IMR-90 (cell line): Measurements from ENCODE around the gene RFTN2. TPM values are rescaled to one million over a fixed set of nuclear protein-coding genes. Genes with fewer than 3 reads are reported as not detected.

Experiments
- ATAC-seq: fragments of 200-7000 bp; cut with Tn5 transposase; 2 replicates; pipeline ENCODE4 v1.9.1; 2020; ENCODE audit warnings: low read depth, mild to moderate bottlenecking, moderate library complexity
- BruUV-seq: library from RNA; stranded (reverse); fragments of 400-500 nt; replicated peaks from 2 replicates; lab custom pipeline; 2021; lab: Mats Ljungman, UMichigan
- CTCF ChIA-PET: fragments of 300-600 bp; formaldehyde crosslinking; extraction: SDS; loops from one replicate; lab custom pipeline; 2021; ENCODE audit warnings: antibody characterized with exemption; lab: Yijun Ruan, JAX
- POLR2A ChIA-PET: fragments of 300-600 bp; sonication (Branson Sonifier 250); formaldehyde crosslinking; loops from one replicate; lab custom pipeline; 2022; ENCODE audit warnings: antibody characterized with exemption; ENCODE audit not compliant: unreplicated experiment; lab: Charles Lee
- DNase-seq: peaks from one replicate; pipeline ENCODE4 v3.0.0; 2013
- H2AFZ ChIP-seq: replicated peaks from 2 replicates; pipeline ENCODE3; 2013; ENCODE audit warnings: low read length, mild to moderate bottlenecking; ENCODE audit not compliant: poor library complexity
- H2AK5ac ChIP-seq: 2 replicates; pipeline ENCODE4 v1.6.1; 2013; ENCODE audit warnings: low read depth, low read length, inconsistent platforms
- H2AK9ac ChIP-seq: replicated peaks from 2 replicates; pipeline ENCODE3; 2013; ENCODE audit warnings: mild to moderate bottlenecking, low read depth, low read length, moderate library complexity; ENCODE audit not compliant: poor library complexity
- H2BK120ac ChIP-seq: 2 replicates; pipeline ENCODE4 v1.6.1; 2013; ENCODE audit warnings: low read depth, low read length, inconsistent platforms
- H2BK15ac ChIP-seq: 3 replicates; pipeline ENCODE4 v1.6.1; 2013; ENCODE audit warnings: low read depth, low read length, inconsistent platforms
- H2BK20ac ChIP-seq: 2 replicates; pipeline ENCODE4 v1.6.1; 2013; ENCODE audit warnings: low read depth, mild to moderate bottlenecking, inconsistent platforms, low read length, moderate library complexity
- H2BK5ac ChIP-seq: 2 replicates; pipeline ENCODE4 v1.6.1; 2013; ENCODE audit warnings: mild to moderate bottlenecking, low read depth, low read length, inconsistent platforms; ENCODE audit not compliant: poor library complexity, severe bottlenecking
- H3K14ac ChIP-seq: replicated peaks from 2 replicates; pipeline ENCODE4 v1.6.1; 2013; ENCODE audit warnings: low read depth, low read length, inconsistent platforms
- H3K18ac ChIP-seq: 2 replicates; pipeline ENCODE4 v1.6.1; 2013; ENCODE audit warnings: low read depth, low read length, control low read depth
- H3K23ac ChIP-seq: 2 replicates; pipeline ENCODE4 v1.6.1; 2013; ENCODE audit warnings: low read depth, low read length, inconsistent platforms
- H3K27ac ChIP-seq: 2 replicates; pipeline ENCODE4 v1.5.1; 2013; ENCODE audit warnings: mild to moderate bottlenecking, control low read depth, low read length; ENCODE audit not compliant: insufficient read depth
- H3K27me3 ChIP-seq: 2 replicates; pipeline ENCODE4 v1.6.1; 2013; ENCODE audit warnings: low read length; ENCODE audit not compliant: control insufficient read depth, insufficient read depth
- H3K36me3 ChIP-seq: 2 replicates; pipeline ENCODE4 v1.6.1; 2013; ENCODE audit warnings: low read length, mixed read lengths; ENCODE audit not compliant: control insufficient read depth, insufficient read depth
- H3K4ac ChIP-seq: 2 replicates; pipeline ENCODE4 v1.6.1; 2013; ENCODE audit warnings: low read depth, low read length, inconsistent platforms
- H3K4me1 ChIP-seq: 2 replicates; pipeline ENCODE4 v1.6.1; 2013; ENCODE audit warnings: low read length, mixed read lengths; ENCODE audit not compliant: control insufficient read depth, insufficient read depth
- H3K4me2 ChIP-seq: 2 replicates; pipeline ENCODE4 v1.6.1; 2013; ENCODE audit warnings: low read depth, mild to moderate bottlenecking, control low read depth, low read length, moderate library complexity
- H3K4me3 ChIP-seq: 2 replicates; pipeline ENCODE4 v1.5.1; 2013; ENCODE audit warnings: low read depth, mild to moderate bottlenecking, control low read depth, low read length, moderate library complexity; ENCODE audit not compliant: insufficient read depth
- H3K56ac ChIP-seq: 2 replicates; pipeline ENCODE4 v1.6.1; 2013; ENCODE audit warnings: low read length, inconsistent platforms; ENCODE audit not compliant: insufficient read depth; ENCODE audit errors: extremely low read depth
- H3K79me1 ChIP-seq, 2 experiments: 2 replicates each; pipeline ENCODE4 v1.6.1; 2013; ENCODE audit warnings: low read length in 2 of 2, inconsistent platforms in 1 of 2, low read depth in 1 of 2
- H3K9ac ChIP-seq: 2 replicates; pipeline ENCODE4 v1.6.1; 2013; ENCODE audit warnings: low read depth, low read length, control low read depth
- H3K9me1 ChIP-seq: 2 replicates; pipeline ENCODE4 v1.6.1; 2013; ENCODE audit warnings: low read length, inconsistent platforms; ENCODE audit not compliant: insufficient read depth
- H3K9me3 ChIP-seq: 2 replicates; pipeline ENCODE4 v1.6.1; 2013; ENCODE audit warnings: low read length; ENCODE audit not compliant: control insufficient read depth, insufficient read depth
- H4K20me1 ChIP-seq: 2 replicates; pipeline ENCODE4 v1.6.1; 2013; ENCODE audit warnings: low read length, inconsistent platforms; ENCODE audit not compliant: insufficient read depth
- H4K5ac ChIP-seq: 2 replicates; pipeline ENCODE4 v1.6.1; 2013; ENCODE audit warnings: mild to moderate bottlenecking, low read depth, low read length, control low read depth
- H4K8ac ChIP-seq, 2 experiments: 2 replicates each; pipeline ENCODE4 v1.6.1; 2013; ENCODE audit warnings: low read depth in 2 of 2, low read length in 2 of 2, control low read depth in 1 of 2, inconsistent platforms in 1 of 2
- H4K91ac ChIP-seq: 2 replicates; pipeline ENCODE4 v1.6.1; 2013; ENCODE audit warnings: low read depth, low read length, inconsistent platforms; ENCODE audit not compliant: insufficient read depth
- BHLHE40 ChIP-seq: fragments of 150-350 bp; IDR thresholded peaks from 2 replicates; pipeline ENCODE4 v1.6.1; 2016; ENCODE audit warnings: mild to moderate bottlenecking, low read depth, low read length
- CHD1 ChIP-seq: IDR thresholded peaks from 2 replicates; pipeline ENCODE4 v1.6.1; 2012; ENCODE audit warnings: low read depth, low read length, improper control_type of control experiment
- FOS ChIP-seq: fragments of 150-350 bp; IDR thresholded peaks from 2 replicates; pipeline ENCODE4 v1.6.1; 2016; ENCODE audit warnings: low read depth, low read length
- MAFK ChIP-seq: IDR thresholded peaks from 2 replicates; pipeline ENCODE4 v1.6.1; 2012; ENCODE audit warnings: low read depth, low read length, improper control_type of control experiment
- NFE2L2 ChIP-seq: fragments of 150-350 bp; IDR thresholded peaks from 2 replicates; pipeline ENCODE4 v1.6.1; 2016; ENCODE audit warnings: low read depth, mild to moderate bottlenecking, low read length
- POLR2A ChIP-seq: IDR thresholded peaks from 2 replicates; pipeline ENCODE4 v1.6.1; 2012; ENCODE audit warnings: mild to moderate bottlenecking, low read depth, low read length
- RAD21 ChIP-seq: IDR thresholded peaks from 2 replicates; pipeline ENCODE4 v1.6.1; 2012; ENCODE audit warnings: low read length, improper control_type of control experiment
- RFX5 ChIP-seq: IDR thresholded peaks from 2 replicates; pipeline ENCODE4 v1.8.0; 2012; ENCODE audit warnings: low read depth, mild to moderate bottlenecking, low read length, moderate library complexity
- USF2 ChIP-seq: fragments of 150-350 bp; IDR thresholded peaks from 2 replicates; pipeline ENCODE4 v1.6.1; 2017; ENCODE audit warnings: mild to moderate bottlenecking, antibody characterized with exemption, low read length, low read depth
- dilution Hi-C: fragments of 300-500 bp; cut with HindIII; formaldehyde crosslinking; loops from one replicate; pipeline ENCODE4 v1.14.3; 2018; ENCODE audit warnings: low sequenced_read_pairs; ENCODE audit not compliant: unreplicated experiment
- in situ Hi-C: fragments of 300-500 bp; cut with MboI; formaldehyde crosslinking; loops from 3 replicates; pipeline ENCODE4 v1.14.3; 2019; ENCODE audit warnings: low sequenced_read_pairs, inconsistent platforms, mixed read lengths
- intact Hi-C: fragments of 100-400 bp; cut with micrococcal nuclease; formaldehyde crosslinking; loops from 2 replicates; pipeline ENCODE4 v1.10.0; 2022
- polyA plus RNA-seq, 3 experiments: library from polyadenylated mRNA; depleted of rRNA; stranded (reverse); fragments of >200 nt; gene quantifications; 2 replicates each; pipeline ENCODE4 v1.2.3, GENCODE V29; 2012; ENCODE audit warnings: low replicate concordance in 1 of 3
- total RNA-seq: library from RNA; depleted of rRNA; stranded (reverse); fragments of >200 nt; gene quantifications from 2 replicates; pipeline ENCODE4 v1.2.3, GENCODE V29; 2012
- TF ChIP-seq, protein P1 (sequence below): fragments of 150-350 bp; IDR thresholded peaks from 2 replicates; pipeline ENCODE4 v1.6.1; 2016; ENCODE audit warnings: low read depth, mild to moderate bottlenecking, low read length, moderate library complexity, borderline replicate concordance
- TF ChIP-seq, protein P2 (sequence below): conservative IDR thresholded peaks from 2 replicates; pipeline ENCODE4 v1.5.1; 2012; ENCODE audit warnings: mild to moderate bottlenecking, low read depth, low read length, improper control_type of control experiment

RFTN2 gene
- total and polyA plus RNA-seq, 2 of the 4 experiments (the other 2 are of a cell fraction), result 0.44 to 2.3 TPM

- Histone ChIP-seq H3K14ac (0 out of 2 replicates have a peak overlapping the region, but pooled peaks have one; percentile 57), H2BK20ac (no peak overlapping the region), H2AK9ac (no peak overlapping the region), H2BK15ac (peak overlapping the region; percentile 39; the same call in 1 of the 3 replicates), H3K56ac (no peak overlapping the region), H4K5ac (peak overlapping the region; percentile 69), H3K9me3 (peaks cover 5% of the 10 kb centered on the region), H3K27me3 (no peaks in the 10 kb centered on the region), H4K8ac (no peak overlapping the region; a peak in 1 of 4 replicates), H3K79me1 (peaks cover 0 to 11% of the 10 kb centered on the region in 2 experiments; a peak in 1 of 4 replicates), H3K4me3 (no peak overlapping the region), H3K18ac (peak overlapping the region; percentile 46; the same call in 1 of the 2 replicates), H3K9ac (no peak overlapping the region), H2AK5ac (0 out of 2 replicates have a peak overlapping the region, but pooled peaks have one; percentile 64), H3K4me2 (peak overlapping the region; percentile 23; the same call in 1 of the 2 replicates), H2BK120ac (peak overlapping the region; percentile 77), H3K4ac (peak overlapping the region; percentile 54; the same call in 1 of the 2 replicates), H3K27ac (peak overlapping the region; percentile 75; the same call in 1 of the 2 replicates), H4K91ac (no peak overlapping the region), H3K23ac (no peak overlapping the region), H3K9me1 (peaks cover 11% of the 10 kb centered on the region), H2AFZ (no peak overlapping the region), H3K36me3 (0 out of 2 replicates have a peak, but pooled peaks cover 1% of the 10 kb centered on the region), H2BK5ac (no peak overlapping the region), H4K20me1 (no peaks in the 10 kb centered on the region), H3K4me1 (peaks cover 8% of the 10 kb centered on the region)
- intact Hi-C loops, result no loop called here
- dilution Hi-C loops, result no loop called here
- POLR2A ChIA-PET, result no interaction called here
- BruUV-seq, result no TSS peak
- peak; percentile 20 for DNase-seq
- in situ Hi-C loops, result no loop called here
- TF ChIP-seq NFE2L2, result no peak
- TF ChIP-seq MAFK, result no peak
- TF ChIP-seq FOS, result no peak
- TF ChIP-seq CHD1, result no peak
- TF ChIP-seq BHLHE40, result no peak
- TF ChIP-seq, protein P1, sequence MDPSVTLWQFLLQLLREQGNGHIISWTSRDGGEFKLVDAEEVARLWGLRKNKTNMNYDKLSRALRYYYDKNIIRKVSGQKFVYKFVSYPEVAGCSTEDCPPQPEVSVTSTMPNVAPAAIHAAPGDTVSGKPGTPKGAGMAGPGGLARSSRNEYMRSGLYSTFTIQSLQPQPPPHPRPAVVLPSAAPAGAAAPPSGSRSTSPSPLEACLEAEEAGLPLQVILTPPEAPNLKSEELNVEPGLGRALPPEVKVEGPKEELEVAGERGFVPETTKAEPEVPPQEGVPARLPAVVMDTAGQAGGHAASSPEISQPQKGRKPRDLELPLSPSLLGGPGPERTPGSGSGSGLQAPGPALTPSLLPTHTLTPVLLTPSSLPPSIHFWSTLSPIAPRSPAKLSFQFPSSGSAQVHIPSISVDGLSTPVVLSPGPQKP, result no peak
- TF ChIP-seq, protein P2, sequence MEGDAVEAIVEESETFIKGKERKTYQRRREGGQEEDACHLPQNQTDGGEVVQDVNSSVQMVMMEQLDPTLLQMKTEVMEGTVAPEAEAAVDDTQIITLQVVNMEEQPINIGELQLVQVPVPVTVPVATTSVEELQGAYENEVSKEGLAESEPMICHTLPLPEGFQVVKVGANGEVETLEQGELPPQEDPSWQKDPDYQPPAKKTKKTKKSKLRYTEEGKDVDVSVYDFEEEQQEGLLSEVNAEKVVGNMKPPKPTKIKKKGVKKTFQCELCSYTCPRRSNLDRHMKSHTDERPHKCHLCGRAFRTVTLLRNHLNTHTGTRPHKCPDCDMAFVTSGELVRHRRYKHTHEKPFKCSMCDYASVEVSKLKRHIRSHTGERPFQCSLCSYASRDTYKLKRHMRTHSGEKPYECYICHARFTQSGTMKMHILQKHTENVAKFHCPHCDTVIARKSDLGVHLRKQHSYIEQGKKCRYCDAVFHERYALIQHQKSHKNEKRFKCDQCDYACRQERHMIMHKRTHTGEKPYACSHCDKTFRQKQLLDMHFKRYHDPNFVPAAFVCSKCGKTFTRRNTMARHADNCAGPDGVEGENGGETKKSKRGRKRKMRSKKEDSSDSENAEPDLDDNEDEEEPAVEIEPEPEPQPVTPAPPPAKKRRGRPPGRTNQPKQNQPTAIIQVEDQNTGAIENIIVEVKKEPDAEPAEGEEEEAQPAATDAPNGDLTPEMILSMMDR, result no peak
- no peak for TF ChIP-seq USF2
- no peak for TF ChIP-seq RFX5
- TF ChIP-seq POLR2A, result no peak
- TF ChIP-seq RAD21, result no peak
- CTCF ChIA-PET, result interaction anchor here (0.6 kb wide), 1 partner anchor 312 kb away, joined by 3 read pairs; no protein-coding TSS in a partner anchor
- peak; percentile 70 for ATAC-seq
These were observed 6.3 kb downstream of the RFTN2 start for GRCh38 chr2:197669077-197669476.
